NCI-H82 (cell line): ENCODE results near the gene FITM1.
A peak's percentile ranks its signal among the peaks of the same experiment; 100 is the strongest.
"Not testable (repeated sequence)": the region's sequence is repeated elsewhere in the genome, so short reads cannot be mapped to it uniquely, and the experiment has no call there.

ENCODE experiments used
- DNase-seq: peaks from one replicate; lab custom pipeline; 2025; lab: John Stamatoyannopoulos, UW

The FITM1 gene

GRCh38 chr14:24098229-24098926, 32.1 kb upstream of the FITM1 start:
- DNase-seq, result no peak

DNA sequence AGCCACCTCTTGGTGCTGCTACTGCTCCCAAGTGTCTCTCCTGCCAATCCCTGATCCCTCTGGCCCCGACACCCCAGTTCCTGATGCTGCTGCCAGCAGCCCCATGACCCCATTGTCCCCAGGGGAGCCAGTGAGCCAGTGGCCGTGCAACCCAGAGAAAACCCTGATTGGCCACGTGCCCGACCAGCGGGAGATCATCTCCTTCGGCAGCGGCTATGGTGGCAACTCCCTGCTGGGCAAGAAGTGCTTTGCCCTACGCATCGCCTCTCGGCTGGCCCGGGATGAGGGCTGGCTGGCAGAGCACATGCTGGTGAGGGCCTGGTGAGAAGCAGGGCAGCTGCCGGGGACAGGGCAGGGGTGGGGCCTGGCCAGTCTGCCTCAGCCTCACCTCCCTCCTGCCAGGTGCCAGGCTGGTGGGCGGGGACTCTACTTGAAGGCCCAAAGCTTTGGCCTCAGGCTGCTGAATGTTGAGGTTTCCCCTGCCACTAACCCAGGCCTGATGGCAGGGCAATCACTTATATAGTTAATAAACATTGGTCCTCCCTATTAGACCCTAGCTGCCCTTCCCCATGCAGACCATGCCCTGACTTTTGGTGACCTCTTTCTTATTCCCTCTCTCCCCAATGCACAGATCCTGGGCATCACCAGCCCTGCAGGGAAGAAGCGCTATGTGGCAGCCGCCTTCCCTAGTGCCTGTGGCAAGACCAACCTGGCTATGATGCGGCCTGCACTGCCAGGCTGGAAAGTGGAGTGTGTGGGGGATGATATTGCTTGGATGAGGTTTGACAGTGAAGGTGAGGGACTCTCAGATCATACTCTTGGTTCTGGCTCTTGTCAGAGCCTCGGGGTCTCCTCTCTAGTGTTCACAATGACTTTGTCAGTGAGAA, 31.3 kb upstream of the FITM1 start:
- DNase-seq, result no peak

- DNase-seq, result no peak
These were observed 30.1 kb upstream of the FITM1 start for GRCh38 chr14:24100197-24100981.

DNA sequence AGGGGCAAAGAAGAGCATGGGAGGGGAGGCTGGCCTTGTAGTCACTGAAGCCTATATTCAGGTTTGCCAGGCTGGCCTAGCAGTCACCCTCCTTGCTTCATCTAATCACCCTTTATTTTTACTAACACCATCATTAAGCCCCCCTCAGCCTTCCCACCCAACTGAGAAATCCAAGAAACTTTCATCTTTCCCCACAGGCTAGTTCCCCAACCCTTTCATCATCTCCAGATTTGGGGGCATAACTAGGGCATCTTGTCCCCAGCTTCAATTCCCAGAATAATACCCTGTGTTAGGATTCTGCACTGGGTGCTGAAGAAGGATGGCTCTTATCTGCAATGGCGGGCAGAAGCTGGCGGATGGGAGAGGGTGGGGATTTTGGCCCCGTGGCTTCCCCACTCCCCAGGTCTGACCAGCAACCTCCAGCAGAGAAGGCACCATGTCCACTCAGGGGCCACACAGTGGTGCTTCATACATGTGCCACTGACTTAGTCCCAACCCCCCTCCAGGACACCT, 29.4 kb upstream of the FITM1 start:
- DNase-seq, result no peak

DNA sequence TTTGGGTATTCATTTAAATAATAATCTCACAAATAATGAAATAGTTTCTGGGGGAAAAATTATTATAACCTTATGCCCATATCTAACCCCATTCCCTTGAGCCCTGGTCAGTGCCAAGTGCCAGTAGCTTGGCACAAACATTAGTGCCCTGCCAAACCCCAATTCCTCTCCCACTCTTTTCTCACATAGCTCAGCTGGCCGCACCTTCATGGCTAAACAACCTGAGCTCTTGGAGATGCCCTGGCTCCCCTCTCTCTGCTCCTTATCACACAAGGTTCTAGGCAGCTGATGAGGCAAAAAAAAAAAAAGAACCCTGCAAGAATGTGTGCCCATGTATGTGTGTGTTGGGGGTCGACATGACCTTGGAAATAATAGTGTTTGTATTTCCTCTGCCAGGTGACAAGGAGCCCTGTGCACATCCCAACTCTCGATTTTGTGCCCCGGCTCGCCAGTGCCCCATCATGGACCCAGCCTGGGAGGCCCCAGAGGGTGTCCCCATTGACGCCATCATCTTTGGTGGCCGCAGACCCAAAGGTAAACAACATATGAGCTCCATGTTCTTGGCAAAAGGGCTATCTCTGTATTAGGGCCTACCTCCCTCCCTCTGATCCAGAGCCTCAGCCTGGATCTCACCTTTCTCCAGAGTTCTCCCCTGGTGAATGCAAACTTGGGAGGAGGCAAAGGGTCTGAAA, 28.0 kb upstream of the FITM1 start:
- no peak for DNase-seq

DNA sequence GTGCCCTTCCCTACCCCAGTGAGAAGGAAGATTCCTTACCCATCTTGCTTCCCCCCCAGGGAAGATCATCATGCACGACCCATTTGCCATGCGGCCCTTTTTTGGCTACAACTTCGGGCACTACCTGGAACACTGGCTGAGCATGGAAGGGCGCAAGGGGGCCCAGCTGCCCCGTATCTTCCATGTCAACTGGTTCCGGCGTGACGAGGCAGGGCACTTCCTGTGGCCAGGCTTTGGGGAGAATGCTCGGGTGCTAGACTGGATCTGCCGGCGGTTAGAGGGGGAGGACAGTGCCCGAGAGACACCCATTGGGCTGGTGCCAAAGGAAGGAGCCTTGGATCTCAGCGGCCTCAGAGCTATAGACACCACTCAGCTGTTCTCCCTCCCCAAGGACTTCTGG, 27.0 kb upstream of the FITM1 start:
- DNase-seq, result no peak

GRCh38 chr14:24105609-24106239, 24.7 kb upstream of the FITM1 start:
- not testable (repeated sequence) for DNase-seq

DNA sequence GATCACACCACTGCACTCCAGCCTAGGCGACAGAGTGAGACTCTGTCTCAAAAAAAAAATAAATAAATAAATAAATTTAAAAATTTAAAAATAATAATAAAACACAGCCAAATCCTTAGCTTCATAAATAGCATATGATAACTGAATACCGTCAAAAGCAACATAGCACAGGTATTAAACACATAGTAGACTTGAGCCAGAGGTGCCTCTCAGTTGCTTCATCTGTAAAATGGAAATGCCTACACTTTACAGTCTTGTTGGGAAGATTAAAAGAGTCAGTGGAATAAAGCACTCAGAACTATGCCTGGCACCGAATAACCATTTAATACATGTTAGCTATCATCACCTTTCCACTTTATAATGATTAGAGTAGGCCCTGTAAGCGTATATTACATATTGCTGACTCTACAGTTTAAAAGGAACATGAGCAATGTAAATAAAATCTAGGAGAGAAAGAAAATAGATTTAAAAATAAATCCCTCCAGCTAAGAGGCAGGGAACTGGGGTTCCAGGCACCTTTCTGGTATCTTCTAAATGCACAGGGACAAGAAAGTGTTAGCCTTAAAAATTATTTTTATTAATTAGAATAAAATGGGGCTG, 23.7 kb upstream of the FITM1 start:
- no peak for DNase-seq

DNA sequence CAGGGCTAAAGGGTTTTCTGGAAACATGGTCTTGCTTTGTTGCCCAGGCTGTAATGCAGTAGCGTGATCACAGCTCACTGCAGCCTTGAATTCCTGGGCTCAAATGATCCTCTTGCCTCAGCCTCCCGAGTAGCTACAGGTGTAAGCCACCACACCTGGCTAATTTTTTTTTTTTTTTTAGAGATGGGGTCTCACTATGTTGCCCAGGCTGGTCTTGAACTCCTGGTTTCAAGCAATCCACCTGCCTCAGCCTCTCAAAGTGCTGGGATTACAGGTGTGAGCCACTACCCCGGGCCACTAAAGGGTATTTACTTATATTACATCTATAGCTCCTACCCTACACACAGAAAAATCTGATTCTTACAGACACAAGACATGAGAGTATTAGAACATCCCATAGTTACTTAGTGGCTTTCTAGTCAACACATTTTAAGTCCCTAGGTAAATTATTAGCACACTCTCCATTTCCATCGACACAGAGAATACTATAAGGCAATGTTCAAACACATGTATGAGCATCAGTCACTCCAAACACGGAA, 22.1 kb upstream of the FITM1 start:
- DNase-seq, result no peak

- DNase-seq, result no peak
These were observed 20.4 kb upstream of the FITM1 start for GRCh38 chr14:24110060-24110459.

GRCh38 chr14:24110523-24110922, 19.9 kb upstream of the FITM1 start:
- no peak for DNase-seq

DNA sequence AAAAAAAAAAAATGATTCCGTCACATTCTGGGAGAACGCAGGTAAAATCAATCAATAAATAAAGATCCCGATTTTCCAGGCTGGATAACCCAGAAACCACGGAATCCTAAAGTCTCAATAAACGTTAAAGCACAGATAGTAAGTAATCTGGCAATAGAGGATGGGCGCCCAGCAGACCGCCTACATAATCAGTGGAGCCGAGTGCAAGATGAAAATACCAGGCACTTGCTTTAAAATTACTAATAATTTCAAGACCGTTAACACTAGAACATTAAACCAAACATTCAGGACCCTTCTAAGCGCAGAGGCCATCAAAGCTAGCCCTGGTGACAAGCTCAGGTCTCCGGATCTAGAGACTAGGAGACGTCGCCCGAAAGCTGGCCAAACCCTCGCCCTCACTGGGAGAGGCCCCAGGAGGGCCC, 17.1 kb upstream of the FITM1 start:
- no peak for DNase-seq

- peak; percentile 92 for DNase-seq
These were observed 16.5 kb upstream of the FITM1 start for GRCh38 chr14:24113801-24114531.

DNA sequence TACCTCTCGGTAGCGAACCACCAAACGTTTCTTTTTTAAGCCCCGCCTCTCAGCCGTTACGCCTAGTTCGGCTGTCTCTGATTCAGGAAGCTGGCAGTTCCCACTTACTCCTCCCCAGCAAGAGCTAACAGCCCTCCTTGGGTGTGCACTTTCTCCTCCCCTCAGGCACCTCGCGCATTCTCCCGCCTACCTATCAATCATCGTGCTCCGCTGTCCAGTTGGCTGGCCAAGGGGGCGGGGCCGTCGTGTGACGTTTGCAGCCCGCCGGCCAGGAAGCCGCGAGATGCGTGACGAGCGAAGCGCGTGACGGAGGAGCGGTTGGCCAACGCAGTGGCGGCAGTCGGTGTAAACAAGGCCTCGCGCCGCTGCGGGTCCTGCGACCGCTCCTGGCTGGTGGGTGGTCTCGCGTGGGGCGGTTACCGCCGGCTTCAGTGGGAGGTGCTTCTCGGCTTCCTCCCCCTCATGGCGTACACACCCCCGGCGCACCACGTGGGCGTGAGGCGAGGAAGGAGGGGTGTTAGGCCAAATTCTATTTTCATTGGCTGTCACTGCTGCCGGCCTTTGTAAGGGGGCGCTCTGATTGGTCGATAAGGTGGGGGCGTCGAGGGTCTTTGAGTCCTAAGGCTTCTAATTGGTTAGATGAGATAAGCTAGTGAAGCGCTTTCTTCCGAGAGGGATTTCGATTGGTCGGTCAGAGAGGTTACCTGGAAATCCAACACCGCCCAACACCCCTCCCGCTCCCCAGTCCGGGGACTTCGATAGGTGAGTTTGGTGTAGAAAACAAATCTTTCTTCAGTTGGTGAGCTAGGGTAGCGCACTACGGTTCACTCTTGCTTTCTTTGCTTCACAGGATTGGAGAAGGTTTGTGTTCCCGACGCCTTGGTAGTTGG, 15.7 kb upstream of the FITM1 start, which contains the start of the genes DCAF11 and NRL:
Gene DCAF11 (plus strand): TSS at position 246 of the 890 bp plus-strand sequence. CDS start 818 bp downstream, outside the sequence.
Gene NRL (minus strand): TSS at position 418 of the 890 bp plus-strand sequence. CDS start 32,101 bp downstream, outside the sequence.
- peak; percentile 99 for DNase-seq

GRCh38 chr14:24115422-24116127, 14.9 kb upstream of the FITM1 start:
- no peak for DNase-seq

DNA sequence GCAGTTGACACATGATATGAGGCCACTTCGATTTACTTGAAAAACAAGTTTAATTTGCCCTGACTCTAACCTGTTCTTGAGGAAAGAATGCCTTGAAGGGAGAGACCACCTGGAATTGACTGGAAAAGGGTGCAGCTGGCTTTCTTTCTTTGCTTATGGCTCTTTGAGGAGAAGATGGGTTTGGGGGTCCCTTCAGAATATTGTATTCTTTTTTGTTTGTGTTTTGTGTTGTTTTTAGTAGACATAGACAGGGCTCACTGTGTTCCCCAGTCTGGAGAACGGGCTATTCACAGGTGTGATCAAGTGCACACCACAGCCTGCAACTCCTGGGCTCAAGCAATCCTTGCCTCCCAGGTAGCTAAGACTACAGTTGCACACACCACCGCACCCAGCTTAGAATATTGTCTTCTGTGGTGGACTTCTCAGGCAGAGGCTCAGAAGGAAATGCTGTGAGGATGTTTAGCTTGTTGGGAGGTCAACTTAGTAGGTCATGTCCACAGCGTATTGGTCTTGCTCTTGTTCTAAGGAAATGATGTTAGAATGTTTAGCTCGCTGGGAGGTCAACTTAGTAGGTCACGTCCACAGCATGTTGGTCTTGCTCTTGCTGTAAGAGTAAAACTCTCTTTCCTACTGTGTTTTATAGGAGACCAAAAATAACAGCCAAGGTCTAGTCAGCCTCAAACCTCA, 14.2 kb upstream of the FITM1 start:
- DNase-seq, result no peak

- no peak for DNase-seq
These were observed 13.3 kb upstream of the FITM1 start for GRCh38 chr14:24117179-24117578.
